Hepatocyte (in vitro differentiated cells): ENCODE results near the gene SH3TC1. TPM values are rescaled to one million over a fixed set of nuclear protein-coding genes. Genes with fewer than 3 reads are reported as not detected.
A peak's percentile ranks its signal among the peaks of the same experiment; 100 is the strongest.

Source experiments
- DNase-seq: peaks from one replicate; pipeline ENCODE4 v3.0.0-alpha.2; 2016; ENCODE audit warnings: low spot score
- H2AFZ ChIP-seq: fragments of 200-600 bp; sonication (generic); 2 replicates; pipeline ENCODE4 v1.6.0; 2016; ENCODE audit warnings: antibody characterized with exemption, mild to moderate bottlenecking
- H3K27ac ChIP-seq: fragments of 200-600 bp; sonication (generic); 2 replicates; pipeline ENCODE4 v1.5.1; 2016; ENCODE audit warnings: mild to moderate bottlenecking
- H3K27me3 ChIP-seq: fragments of 200-600 bp; sonication (generic); 2 replicates; pipeline ENCODE4 v1.6.1; 2016
- H3K36me3 ChIP-seq: fragments of 200-600 bp; sonication (generic); replicated peaks from 2 replicates; pipeline ENCODE4 v1.5.1; 2016; ENCODE audit warnings: low read depth; ENCODE audit not compliant: insufficient read depth
- H3K4me1 ChIP-seq: fragments of 200-600 bp; sonication (generic); 2 replicates; pipeline ENCODE4 v1.5.1; 2016; ENCODE audit warnings: mild to moderate bottlenecking, moderate library complexity; ENCODE audit not compliant: insufficient read depth
- H3K4me2 ChIP-seq: fragments of 200-600 bp; sonication (generic); 2 replicates; pipeline ENCODE4 v1.6.0; 2016
- H3K4me3 ChIP-seq: fragments of 200-600 bp; sonication (generic); 2 replicates; pipeline ENCODE4 v1.5.1; 2016; ENCODE audit warnings: mild to moderate bottlenecking
- H3K79me2 ChIP-seq: fragments of 200-600 bp; sonication (generic); 2 replicates; pipeline ENCODE4 v1.6.0; 2017; ENCODE audit warnings: mild to moderate bottlenecking
- H3K9me2 ChIP-seq: fragments of 200-600 bp; sonication (generic); replicated peaks from 2 replicates; pipeline ENCODE4 v1.6.0; 2017; ENCODE audit warnings: mild to moderate bottlenecking; ENCODE audit not compliant: insufficient read depth
- H3K9me3 ChIP-seq: fragments of 200-600 bp; sonication (generic); 2 replicates; pipeline ENCODE4 v1.5.1; 2016; ENCODE audit warnings: low read depth, mild to moderate bottlenecking
- H4K20me1 ChIP-seq: fragments of 200-600 bp; sonication (generic); 2 replicates; pipeline ENCODE4 v1.6.0; 2016; ENCODE audit warnings: mild to moderate bottlenecking; ENCODE audit not compliant: insufficient read depth, poor library complexity, severe bottlenecking
- CTCF ChIP-seq: fragments of 200-600 bp; sonication (generic); IDR thresholded peaks from 2 replicates; pipeline ENCODE4 v1.5.1; 2016; ENCODE audit warnings: antibody characterized with exemption, mild to moderate bottlenecking; ENCODE audit not compliant: poor library complexity
- EZH2 ChIP-seq: fragments of 200-600 bp; sonication (generic); IDR thresholded peaks from 2 replicates; pipeline ENCODE4 v1.6.1; 2016; ENCODE audit warnings: antibody characterized with exemption, mild to moderate bottlenecking, borderline replicate concordance
- EZH2phosphoT487 ChIP-seq: fragments of 200-600 bp; sonication (generic); IDR thresholded peaks from one replicate; pipeline ENCODE4 v1.6.1; 2018; ENCODE audit warnings: antibody characterized with exemption, mild to moderate bottlenecking, low read depth, moderate library complexity; ENCODE audit not compliant: unreplicated experiment, severe bottlenecking
- WGBS: methylation state at CpG from one replicate; pipeline ENCODE4 v1.1.6; 2016; ENCODE audit warnings: low lambda C conversion rate; ENCODE audit errors: missing lambda C conversion rate; 5-methylcytosine and 5-hydroxymethylcytosine counted together
- polyA plus RNA-seq: library from polyadenylated mRNA; unstranded; fragments of >200 nt; fragmentation: Nextera tagmentation; extraction: Ambion mirVana; gene quantifications from 2 replicates; pipeline ENCODE4 v1.2.1, GENCODE V29; 2016
- total RNA-seq: library from RNA; depleted of rRNA; stranded (reverse); fragments of >200 nt; gene quantifications from 2 replicates; pipeline ENCODE4 v1.2.3, GENCODE V29; 2014

SH3TC1 gene
- total and polyA plus RNA-seq, 2 experiments from 2014 or later = 30.3 to 35.4 TPM

- H3K36me3 ChIP-seq = no peaks in the 10 kb centered on the region
- no peaks in the 10 kb centered on the region for H3K9me3 ChIP-seq
- H3K4me3 ChIP-seq = no peak overlapping the region
- TF ChIP-seq EZH2 (no peak), EZH2phosphoT487 (no peak), CTCF (no peak)
- H3K4me2 ChIP-seq = no peak overlapping the region
- H4K20me1 ChIP-seq = no peaks in the 10 kb centered on the region
- H3K9me2 ChIP-seq = no peaks in the 10 kb centered on the region
- no peaks in the 10 kb centered on the region for H3K27me3 ChIP-seq
- H3K27ac ChIP-seq = no peak overlapping the region
- H2AFZ ChIP-seq = no peak overlapping the region
- no peaks in the 10 kb centered on the region for H3K79me2 ChIP-seq
- 95% methylated on average over 25 of the region's 26 CpGs for WGBS
- no peak for DNase-seq
- H3K4me1 ChIP-seq = peaks cover 15% of the 10 kb centered on the region
These were observed 9.3 kb upstream of the SH3TC1 start for GRCh38 chr4:8189551-8190466.

- H3K4me1 ChIP-seq = peaks cover 10% of the 10 kb centered on the region
- H3K79me2 ChIP-seq = no peaks in the 10 kb centered on the region
These were observed 7.8 kb upstream of the SH3TC1 start for GRCh38 chr4:8191136-8191747.

GRCh38 chr4:8192748-8193738, 6.0 kb upstream of the SH3TC1 start:
- peak; percentile 81 for DNase-seq
- no peaks in the 10 kb centered on the region for H3K9me3 ChIP-seq
- TF ChIP-seq EZH2phosphoT487 = no peak
- TF ChIP-seq CTCF = peak; percentile 50
- TF ChIP-seq EZH2 = no peak
- no peaks in the 10 kb centered on the region for H3K79me2 ChIP-seq
- no peaks in the 10 kb centered on the region for H4K20me1 ChIP-seq
- H3K36me3 ChIP-seq = no peaks in the 10 kb centered on the region
- H2AFZ ChIP-seq = no peak overlapping the region
- no peaks in the 10 kb centered on the region for H3K27me3 ChIP-seq
- WGBS = 48% methylated on average over 18 of the region's 18 CpGs
- no peak overlapping the region for H3K4me3 ChIP-seq
- H3K9me2 ChIP-seq = no peaks in the 10 kb centered on the region
- H3K27ac ChIP-seq = peak overlapping the region; percentile 76
- H3K4me1 ChIP-seq = peaks cover 10% of the 10 kb centered on the region
- H3K4me2 ChIP-seq = peak overlapping the region; percentile 48

More at GRCh38 chr4:8191136-8191747, 7.8 kb upstream of the SH3TC1 start:
- no peaks in the 10 kb centered on the region for H3K27me3 ChIP-seq
- no peak for DNase-seq
- H3K9me2 ChIP-seq = no peaks in the 10 kb centered on the region
- H3K36me3 ChIP-seq = no peaks in the 10 kb centered on the region
- WGBS = 73% methylated on average over 23 of the region's 23 CpGs
- no peaks in the 10 kb centered on the region for H3K9me3 ChIP-seq
- no peaks in the 10 kb centered on the region for H4K20me1 ChIP-seq
- H2AFZ ChIP-seq = no peak overlapping the region
- peak overlapping the region; percentile 23 for H3K27ac ChIP-seq
- H3K4me3 ChIP-seq = no peak overlapping the region
- no peak for TF ChIP-seq EZH2
- TF ChIP-seq CTCF = no peak
- no peak for TF ChIP-seq EZH2phosphoT487
- no peak overlapping the region for H3K4me2 ChIP-seq
